Measurements from ENCODE around the gene EPHB1. TPM values are rescaled to one million over a fixed set of nuclear protein-coding genes. Genes with fewer than 3 reads are reported as not detected.

The EPHB1 gene
- total and polyA plus RNA-seq, 2 of the 13 experiments (the other 11 are each of a cell fraction or from before 2014, with no cell fraction given), result 0.07 to 0.21 TPM

GRCh38 chr3:135109681-135110080 is 314.6 kb downstream of the EPHB1 start (continued):
- no peak for TF ChIP-seq RERE (CRISPR knock-in tag; IDR thresholded peaks at IDR 0.05; ENCODE audit: low read depth)
- TF ChIP-seq HNRNPL (IDR thresholded peaks at IDR 0.05; ENCODE audit: low read depth, low read length), result no peak
- TF ChIP-seq PHF5A (CRISPR knock-in tag; IDR thresholded peaks at IDR 0.05; ENCODE audit: low read depth, unreplicated experiment), result no peak
- no peak for TF ChIP-seq POLR2AphosphoS2 (IDR thresholded peaks at IDR 0.05; ENCODE audit: low read depth, low read length)
- TF ChIP-seq KMT2B (CRISPR knock-in tag; IDR thresholded peaks at IDR 0.05), result no peak
- no peak for TF ChIP-seq MXD3 (CRISPR knock-in tag; IDR thresholded peaks at IDR 0.05)
- no peak for TF ChIP-seq ZNF841 (CRISPR knock-in tag; IDR thresholded peaks at IDR 0.05; ENCODE audit: borderline replicate concordance)
- TF ChIP-seq MED8 (CRISPR knock-in tag; IDR thresholded peaks at IDR 0.05; ENCODE audit: insufficient replicate concordance), result no peak
- TF ChIP-seq SATB2 (CRISPR knock-in tag; IDR thresholded peaks at IDR 0.05), result no peak
- TF ChIP-seq HMGXB3 (CRISPR knock-in tag; IDR thresholded peaks at IDR 0.05; ENCODE audit: borderline replicate concordance), result no peak
- TF ChIP-seq LBX2 (CRISPR knock-in tag; IDR thresholded peaks at IDR 0.05; ENCODE audit: borderline replicate concordance), result no peak
- TF ChIP-seq BCL6 (CRISPR knock-in tag; IDR thresholded peaks at IDR 0.05), result no peak
- TF ChIP-seq PITX1 (CRISPR knock-in tag; IDR thresholded peaks at IDR 0.05), result no peak
- TF ChIP-seq ZSCAN31 (CRISPR knock-in tag; IDR thresholded peaks at IDR 0.05; ENCODE audit: low read depth), result no peak
- TF ChIP-seq DR1 (CRISPR knock-in tag; IDR thresholded peaks at IDR 0.05), result no peak
- TF ChIP-seq KDM6A (CRISPR knock-in tag; IDR thresholded peaks at IDR 0.05; ENCODE audit: low read depth), result no peak
- TF ChIP-seq EP300 (IDR thresholded peaks at IDR 0.05; ENCODE audit: low read depth in 2 of 2, low read length in 2 of 2), result no peak
- no peak for TF ChIP-seq EP300 (CRISPR knock-in tag; IDR thresholded peaks at IDR 0.05; ENCODE audit: borderline replicate concordance)
